PC-3 (cell line): Measurements from ENCODE around the gene NKD2. TPM values are rescaled to one million over a fixed set of nuclear protein-coding genes. Genes with fewer than 3 reads are reported as not detected.

Experiments
- ATAC-seq: fragments of 200-7000 bp; cut with Tn5 transposase; 2 replicates; pipeline ENCODE4 v1.9.1; 2020; ENCODE audit warnings: mild to moderate bottlenecking, moderate library complexity
- BruUV-seq: library from RNA; stranded (reverse); fragments of 400-500 nt; replicated peaks from 2 replicates; lab custom pipeline; 2021; lab: Mats Ljungman, UMichigan
- CTCF ChIA-PET: fragments of 300-600 bp; sonication (Branson Sonifier 250); formaldehyde crosslinking; loops from one replicate; lab custom pipeline; 2022; ENCODE audit warnings: antibody characterized with exemption; lab: Charles Lee
- POLR2A ChIA-PET: fragments of 300-600 bp; sonication (Branson Sonifier 250); formaldehyde crosslinking; loops from one replicate; lab custom pipeline; 2022; ENCODE audit warnings: antibody characterized with exemption; ENCODE audit not compliant: unreplicated experiment; lab: Charles Lee
- DNase-seq: peaks from one replicate; pipeline ENCODE4 v3.0.0-alpha.2; 2015
- H2AFZ ChIP-seq: fragments of 300-600 bp; sonication (generic); 2 replicates; pipeline ENCODE4 v1.6.0; 2016; ENCODE audit warnings: antibody characterized with exemption, low read length
- H3F3A ChIP-seq: fragments of 300-600 bp; sonication (generic); one replicate; pipeline ENCODE4 v1.6.0; 2017; ENCODE audit warnings: antibody characterized with exemption, low read length, control low read depth, mild to moderate bottlenecking; ENCODE audit not compliant: unreplicated experiment
- H3K27ac ChIP-seq: fragments of 300-600 bp; sonication (generic); 2 replicates; pipeline ENCODE4 v1.5.1; 2016; ENCODE audit warnings: mild to moderate bottlenecking, low read length
- H3K27me3 ChIP-seq: fragments of 300-600 bp; sonication (generic); 2 replicates; pipeline ENCODE4 v1.6.1; 2016; ENCODE audit warnings: low read length, mixed read lengths
- H3K36me3 ChIP-seq: fragments of 300-600 bp; sonication (generic); 2 replicates; pipeline ENCODE4 v1.6.1; 2016; ENCODE audit warnings: low read depth, mixed run types, low read length, mixed read lengths
- H3K4me1 ChIP-seq: fragments of 300-600 bp; sonication (generic); 2 replicates; pipeline ENCODE4 v1.5.1; 2016; ENCODE audit warnings: low read length; ENCODE audit not compliant: insufficient read depth
- H3K4me2 ChIP-seq: fragments of 300-600 bp; sonication (generic); 2 replicates; pipeline ENCODE4 v1.6.0; 2016; ENCODE audit warnings: low read length
- H3K4me3 ChIP-seq: fragments of 300-600 bp; sonication (generic); 2 replicates; pipeline ENCODE4 v1.5.1; 2016; ENCODE audit warnings: mild to moderate bottlenecking, low read length, mixed read lengths
- H3K79me2 ChIP-seq: fragments of 300-600 bp; sonication (generic); 2 replicates; pipeline ENCODE4 v1.6.1; 2017; ENCODE audit warnings: low read length, mixed read lengths
- H3K9ac ChIP-seq: fragments of 300-600 bp; sonication (generic); 2 replicates; pipeline ENCODE4 v1.6.0; 2016; ENCODE audit warnings: mild to moderate bottlenecking, low read length
- H3K9me2 ChIP-seq: fragments of 300-600 bp; sonication (generic); replicated peaks from 2 replicates; pipeline ENCODE4 v1.6.1; 2016; ENCODE audit warnings: mixed run types, low read length, mixed read lengths
- H3K9me3 ChIP-seq: fragments of 300-600 bp; sonication (generic); 2 replicates; pipeline ENCODE4 v1.6.1; 2016; ENCODE audit warnings: low read length, mixed read lengths
- H4K20me1 ChIP-seq: fragments of 300-600 bp; sonication (generic); 2 replicates; pipeline ENCODE4 v1.6.1; 2016; ENCODE audit warnings: low read length, mixed read lengths
- CTCF ChIP-seq: fragments of 300-600 bp; sonication (generic); conservative IDR thresholded peaks from 2 replicates; pipeline ENCODE4 v1.5.1; 2017; ENCODE audit warnings: antibody characterized with exemption, low read depth, mild to moderate bottlenecking, low read length
- EZH2 ChIP-seq: fragments of 300-600 bp; sonication (generic); IDR thresholded peaks from one replicate; pipeline ENCODE4 v1.6.1; 2017; ENCODE audit warnings: antibody characterized with exemption, mild to moderate bottlenecking, low read length; ENCODE audit not compliant: unreplicated experiment
- EZH2phosphoT487 ChIP-seq: fragments of 300-600 bp; sonication (generic); IDR thresholded peaks from 2 replicates; pipeline ENCODE4 v1.6.1; 2018; ENCODE audit warnings: mild to moderate bottlenecking, antibody characterized with exemption, low read length, borderline replicate concordance
- intact Hi-C: fragments of 100-400 bp; cut with micrococcal nuclease; formaldehyde crosslinking; loops from 2 replicates; pipeline ENCODE4 v1.9.0; 2023
- total RNA-seq: library from RNA; depleted of rRNA; stranded (reverse); fragments of >200 nt; gene quantifications from 2 replicates; pipeline ENCODE4 v1.2.3, GENCODE V29; 2014

Gene NKD2
- total RNA-seq, 1 experiment from 2014 or later = 1.6 TPM

- no peak overlapping the region for H3K4me3 ChIP-seq
- TF ChIP-seq EZH2 (no peak), EZH2phosphoT487 (no peak), CTCF (no peak)
- no peak overlapping the region for H3K27ac ChIP-seq
- H3K36me3 ChIP-seq = no peaks in the 10 kb centered on the region
- no peak for ATAC-seq
- H3F3A ChIP-seq = no peaks in the 10 kb centered on the region
- CTCF ChIA-PET = no interaction called here
- no peaks in the 10 kb centered on the region for H3K9me3 ChIP-seq
- no peak overlapping the region for H3K4me2 ChIP-seq
- no peaks in the 10 kb centered on the region for H4K20me1 ChIP-seq
- no peak overlapping the region for H2AFZ ChIP-seq
- H3K4me1 ChIP-seq = no peaks in the 10 kb centered on the region
- BruUV-seq = no TSS peak
- no peak for DNase-seq
- H3K79me2 ChIP-seq = no peaks in the 10 kb centered on the region
- H3K9ac ChIP-seq = no peak overlapping the region
- intact Hi-C loops = no loop called here
- H3K9me2 ChIP-seq = no peaks in the 10 kb centered on the region
- no peaks in the 10 kb centered on the region for H3K27me3 ChIP-seq
- POLR2A ChIA-PET = no interaction called here
Observed at GRCh38 chr5:1038417-1039209, 30.0 kb downstream of the NKD2 start.

GRCh38 chr5:1039210-1039548 lies 30.6 kb downstream of the NKD2 start:
- no peaks in the 10 kb centered on the region for H4K20me1 ChIP-seq
- H3K9me2 ChIP-seq = no peaks in the 10 kb centered on the region
- TF ChIP-seq EZH2 (no peak), EZH2phosphoT487 (no peak), CTCF (no peak)
- no peak overlapping the region for H3K27ac ChIP-seq
- CTCF ChIA-PET = no interaction called here
- BruUV-seq = no TSS peak
- H3K79me2 ChIP-seq = no peaks in the 10 kb centered on the region
- H3K4me3 ChIP-seq = no peak overlapping the region
- DNase-seq (no peak), ATAC-seq (no peak)
- no peaks in the 10 kb centered on the region for H3K4me1 ChIP-seq
- no peaks in the 10 kb centered on the region for H3K27me3 ChIP-seq
- H3K9ac ChIP-seq = no peak overlapping the region
- POLR2A ChIA-PET = no interaction called here
- no peak overlapping the region for H2AFZ ChIP-seq
- intact Hi-C loops = no loop called here
- no peak overlapping the region for H3K4me2 ChIP-seq
- no peaks in the 10 kb centered on the region for H3K9me3 ChIP-seq
- no peaks in the 10 kb centered on the region for H3F3A ChIP-seq
- H3K36me3 ChIP-seq = no peaks in the 10 kb centered on the region

- H3K27ac ChIP-seq = no peak overlapping the region
- TF ChIP-seq CTCF (no peak), EZH2phosphoT487 (no peak), EZH2 (no peak)
- no peak overlapping the region for H3K4me2 ChIP-seq
- H2AFZ ChIP-seq = no peak overlapping the region
- no peaks in the 10 kb centered on the region for H3K4me1 ChIP-seq
- no peaks in the 10 kb centered on the region for H3K36me3 ChIP-seq
- CTCF ChIA-PET = no interaction called here
- no TSS peak for BruUV-seq
- H3K4me3 ChIP-seq = no peak overlapping the region
- no peaks in the 10 kb centered on the region for H3K79me2 ChIP-seq
- no peaks in the 10 kb centered on the region for H3K27me3 ChIP-seq
- H3K9ac ChIP-seq = no peak overlapping the region
- H4K20me1 ChIP-seq = no peaks in the 10 kb centered on the region
- intact Hi-C loops = no loop called here
- no peaks in the 10 kb centered on the region for H3K9me3 ChIP-seq
- H3K9me2 ChIP-seq = no peaks in the 10 kb centered on the region
- no peak for DNase-seq
- POLR2A ChIA-PET = no interaction called here
- H3F3A ChIP-seq = no peaks in the 10 kb centered on the region
- ATAC-seq = no peak
Observed at GRCh38 chr5:1039706-1040260, 31.2 kb downstream of the NKD2 start.
